GM19372 (cell line): Measurements from ENCODE around the gene KIRREL3.
A peak's percentile ranks its signal among the peaks of the same experiment; 100 is the strongest.

Source experiments
- ATAC-seq: cut with Tn5 transposase; IDR thresholded peaks from one replicate; pipeline ENCODE4 v1.9.1; 2021; ENCODE audit warnings: mild to moderate bottlenecking, low read depth, moderate library complexity; ENCODE audit not compliant: unreplicated experiment

Gene KIRREL3

GRCh38 chr11:126464796-126465195, 535.8 kb downstream of the KIRREL3 start:
- ATAC-seq: no peak

GRCh38 chr11:126462422-126462821, 538.1 kb downstream of the KIRREL3 start:
- ATAC-seq: no peak

- no peak for ATAC-seq
Measured at GRCh38 chr11:126461996-126462395, 538.6 kb downstream of the KIRREL3 start.

GRCh38 chr11:126461096-126461440, 539.5 kb downstream of the KIRREL3 start:
- ATAC-seq: no peak

- no peak for ATAC-seq
Measured at GRCh38 chr11:126460417-126461095, 540.0 kb downstream of the KIRREL3 start.

GRCh38 chr11:126459691-126460281, 540.8 kb downstream of the KIRREL3 start:
- no peak for ATAC-seq

GRCh38 chr11:126457817-126458216, 542.8 kb downstream of the KIRREL3 start:
- ATAC-seq: no peak

- no peak for ATAC-seq
Measured at GRCh38 chr11:126456783-126457542, 543.6 kb downstream of the KIRREL3 start.

- ATAC-seq: no peak
Measured at GRCh38 chr11:126456089-126456488, 544.5 kb downstream of the KIRREL3 start.

- no peak for ATAC-seq
Measured at GRCh38 chr11:126452241-126453101, 548.1 kb downstream of the KIRREL3 start.

- no peak for ATAC-seq
Measured at GRCh38 chr11:126451211-126451802, 549.3 kb downstream of the KIRREL3 start.

- ATAC-seq: no peak
Measured at GRCh38 chr11:126450806-126451205, 549.8 kb downstream of the KIRREL3 start.

- ATAC-seq: no peak
Measured at GRCh38 chr11:126450198-126450597, 550.4 kb downstream of the KIRREL3 start.

- ATAC-seq: no peak
Measured at GRCh38 chr11:126446581-126446980, 554.0 kb downstream of the KIRREL3 start.

- no peak for ATAC-seq
Measured at GRCh38 chr11:126444072-126444471, 556.5 kb downstream of the KIRREL3 start.

GRCh38 chr11:126443120-126443519, 557.5 kb downstream of the KIRREL3 start:
- no peak for ATAC-seq

- peak; percentile 66 for ATAC-seq
Measured at GRCh38 chr11:126440792-126441514, 559.6 kb downstream of the KIRREL3 start.

- ATAC-seq: no peak
Measured at GRCh38 chr11:126440276-126440675, 560.3 kb downstream of the KIRREL3 start.

GRCh38 chr11:126438691-126439090, 561.9 kb downstream of the KIRREL3 start:
- ATAC-seq: no peak

- ATAC-seq: no peak
Measured at GRCh38 chr11:126438272-126438671, 562.3 kb downstream of the KIRREL3 start.
